Nephron progenitor cell (in vitro differentiated cells): ENCODE data around the gene SMIM41.

Experiments
- DNase-seq: peaks from one replicate; pipeline ENCODE4 v3.0.0; 2021
- H3K27ac Mint-ChIP-seq: 2 replicates; pipeline ENCODE4 v1.8.0; 2021; ENCODE audit warnings: mild to moderate bottlenecking, moderate library complexity, mixed read lengths
- H3K27me3 Mint-ChIP-seq: 2 replicates; pipeline ENCODE4 v1.8.0; 2021; ENCODE audit warnings: mild to moderate bottlenecking, low read depth, mixed read lengths; ENCODE audit not compliant: poor library complexity
- H3K36me3 Mint-ChIP-seq: 2 replicates; pipeline ENCODE4 v1.8.0; 2021; ENCODE audit warnings: low read depth, mixed read lengths
- H3K4me1 Mint-ChIP-seq: 2 replicates; pipeline ENCODE4 v1.8.0; 2021; ENCODE audit warnings: mixed read lengths
- H3K4me3 Mint-ChIP-seq: 2 replicates; pipeline ENCODE4 v1.8.0; 2021; ENCODE audit warnings: mild to moderate bottlenecking, moderate library complexity, mixed read lengths
- H3K9me3 Mint-ChIP-seq: 2 replicates; pipeline ENCODE4 v1.8.0; 2021; ENCODE audit warnings: mild to moderate bottlenecking, moderate library complexity, mixed read lengths
- CTCF ChIP-seq: fragments of 200-600 bp; sonication (generic); IDR thresholded peaks from 2 replicates; pipeline ENCODE4 v1.5.0; 2021; ENCODE audit warnings: antibody characterized with exemption

The SMIM41 gene

GRCh38 chr12:52156311-52156710 is 76.8 kb downstream of the SMIM41 start:
- DNase-seq: no peak
- Mint-ChIP-seq H3K9me3 (peaks cover 3% of the 10 kb centered on the region), H3K27ac (no peak overlapping the region), H3K36me3 (no peaks in the 10 kb centered on the region), H3K4me1 (no peaks in the 10 kb centered on the region), H3K27me3 (peaks cover 20% of the 10 kb centered on the region), H3K4me3 (no peak overlapping the region)
- no peak for TF ChIP-seq CTCF

- no peaks in the 10 kb centered on the region for H3K36me3 Mint-ChIP-seq
- no peak overlapping the region for H3K4me3 Mint-ChIP-seq
- TF ChIP-seq CTCF: peak; percentile 94
- H3K9me3 Mint-ChIP-seq: peaks cover 3% of the 10 kb centered on the region
- H3K27ac Mint-ChIP-seq: no peak overlapping the region
- peak; percentile 90 for DNase-seq
- peaks cover 6% of the 10 kb centered on the region for H3K4me1 Mint-ChIP-seq
- peaks cover 15% of the 10 kb centered on the region for H3K27me3 Mint-ChIP-seq
Measured at GRCh38 chr12:52156757-52157565, 77.5 kb downstream of the SMIM41 start.

- no peak overlapping the region for H3K27ac Mint-ChIP-seq
- peaks cover 13% of the 10 kb centered on the region for H3K4me1 Mint-ChIP-seq
- no peak overlapping the region for H3K4me3 Mint-ChIP-seq
- TF ChIP-seq CTCF: no peak
- H3K36me3 Mint-ChIP-seq: no peaks in the 10 kb centered on the region
- no peak for DNase-seq
- peaks cover 15% of the 10 kb centered on the region for H3K27me3 Mint-ChIP-seq
- H3K9me3 Mint-ChIP-seq: peaks cover 3% of the 10 kb centered on the region
Measured at GRCh38 chr12:52157566-52158150, 78.2 kb downstream of the SMIM41 start.
